HG03175 (cell line): ENCODE measurements around the gene CHD6.

ENCODE experiments used
- ATAC-seq: cut with Tn5 transposase; IDR thresholded peaks from one replicate; pipeline ENCODE4 v1.9.1; 2021; ENCODE audit warnings: mild to moderate bottlenecking, moderate library complexity; ENCODE audit not compliant: unreplicated experiment

Gene CHD6

DNA sequence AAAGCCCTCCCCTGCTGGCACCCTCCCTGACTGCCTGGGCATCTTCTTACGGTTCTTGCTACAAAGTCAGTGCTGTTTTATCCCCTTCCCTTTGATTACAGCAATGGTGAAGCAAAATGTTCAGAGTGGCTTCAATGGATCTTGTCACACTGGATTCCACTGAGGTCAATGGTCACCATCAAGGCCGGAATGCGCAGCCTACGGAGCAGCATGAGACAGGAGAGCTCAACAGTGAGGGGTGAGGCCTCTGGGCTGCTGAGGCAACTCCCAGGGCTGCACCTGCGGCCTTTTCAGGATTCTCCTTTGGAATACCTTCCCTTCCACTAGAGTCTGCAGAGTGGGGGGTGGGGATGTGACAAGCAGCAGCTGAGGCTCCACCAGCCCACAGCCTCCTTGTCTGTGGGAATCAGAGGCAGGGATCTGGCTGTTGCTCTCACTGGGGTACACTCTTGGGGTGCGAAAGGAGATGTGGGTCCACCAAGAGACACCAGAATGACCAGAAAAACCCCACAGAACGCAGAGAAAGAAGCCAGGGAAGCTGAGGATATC, 211.2 kb downstream of the CHD6 start:
- no peak for ATAC-seq

GRCh38 chr20:41406353-41406752, 211.8 kb downstream of the CHD6 start:
- ATAC-seq, result no peak

DNA sequence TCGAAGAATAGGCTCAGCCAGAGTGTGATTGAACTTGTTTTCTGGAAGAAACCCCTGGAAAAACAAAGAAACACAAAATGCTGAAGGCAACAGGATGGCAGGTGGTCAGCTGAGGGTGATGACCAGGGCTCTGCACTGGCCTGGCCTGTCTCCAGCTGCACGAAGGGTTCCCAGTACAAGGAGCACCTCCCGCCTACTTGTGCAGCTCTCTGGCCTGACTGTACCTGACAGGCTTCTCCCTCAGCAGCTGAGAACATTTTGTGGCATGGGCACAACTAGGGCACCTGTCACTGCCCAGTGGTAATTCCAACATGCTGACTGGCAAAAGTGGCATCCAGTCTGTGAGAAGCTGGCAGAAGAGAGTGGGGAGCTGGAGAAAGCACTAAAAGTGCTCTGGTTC, 212.7 kb downstream of the CHD6 start:
- no peak for ATAC-seq

DNA sequence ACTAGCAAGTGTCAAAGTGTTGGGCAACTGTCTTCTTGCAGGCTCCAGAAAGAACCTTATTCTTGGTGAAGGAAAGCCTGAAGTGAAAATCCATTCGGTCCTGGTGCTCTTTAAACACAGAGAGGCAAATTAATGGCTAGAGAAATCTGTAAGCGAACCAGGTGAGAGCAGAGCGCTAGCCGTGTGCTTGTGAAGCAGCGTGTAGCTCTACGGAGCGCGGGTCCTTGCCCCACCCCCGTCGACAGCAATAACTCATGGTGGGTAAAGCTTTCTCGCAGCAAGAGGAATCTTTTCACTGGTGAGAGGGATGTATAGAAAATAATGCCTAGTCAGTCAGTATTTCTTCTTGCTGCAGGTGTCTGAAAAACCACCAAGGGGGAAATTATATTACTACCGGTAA, 214.6 kb downstream of the CHD6 start:
- no peak for ATAC-seq

- ATAC-seq, result no peak
Measured at GRCh38 chr20:41398408-41398807, 219.8 kb downstream of the CHD6 start.

- no peak for ATAC-seq
Measured at GRCh38 chr20:41395667-41396664, 222.2 kb downstream of the CHD6 start.

DNA sequence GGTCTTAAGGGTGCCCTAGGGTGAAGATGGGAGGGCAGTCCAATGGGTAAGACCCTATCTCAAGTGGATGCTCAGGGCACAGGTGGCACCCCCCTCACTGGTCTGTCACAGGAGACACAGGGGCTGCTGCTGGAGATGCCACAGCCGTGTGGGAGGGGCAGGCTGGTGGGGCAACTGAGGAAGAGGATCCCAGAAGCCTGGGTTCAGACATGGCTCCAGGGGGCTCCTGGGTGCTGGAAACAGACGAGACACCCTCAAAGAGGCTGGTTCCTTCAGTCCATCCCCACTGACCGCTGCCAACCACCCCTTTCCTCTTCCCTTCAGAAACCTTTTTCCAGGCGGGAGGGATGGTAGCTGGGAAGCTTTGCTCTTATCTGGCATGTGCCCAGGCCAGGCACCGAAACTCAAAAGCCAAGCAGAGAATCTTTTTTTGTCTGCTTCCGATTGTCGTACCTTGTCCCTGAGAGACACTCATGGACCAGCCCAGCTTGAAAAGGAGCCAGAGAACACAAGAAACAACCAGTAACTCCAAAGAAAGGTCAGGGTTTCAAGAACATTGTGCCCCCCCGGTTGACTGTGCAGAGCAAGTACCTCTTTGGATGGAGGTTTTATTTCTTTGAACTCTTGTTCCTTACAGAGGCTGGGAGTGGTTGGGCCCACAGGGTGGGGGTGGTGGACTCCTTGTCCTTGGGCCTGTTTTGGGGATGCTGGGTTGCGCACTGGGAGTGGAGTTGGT, 223.1 kb downstream of the CHD6 start:
- no peak for ATAC-seq

GRCh38 chr20:41394081-41394480, 224.1 kb downstream of the CHD6 start:
- no peak for ATAC-seq

- ATAC-seq, result no peak
Measured at GRCh38 chr20:41393705-41394066, 224.5 kb downstream of the CHD6 start.

GRCh38 chr20:41392871-41393704, 225.1 kb downstream of the CHD6 start:
- ATAC-seq, result no peak

DNA sequence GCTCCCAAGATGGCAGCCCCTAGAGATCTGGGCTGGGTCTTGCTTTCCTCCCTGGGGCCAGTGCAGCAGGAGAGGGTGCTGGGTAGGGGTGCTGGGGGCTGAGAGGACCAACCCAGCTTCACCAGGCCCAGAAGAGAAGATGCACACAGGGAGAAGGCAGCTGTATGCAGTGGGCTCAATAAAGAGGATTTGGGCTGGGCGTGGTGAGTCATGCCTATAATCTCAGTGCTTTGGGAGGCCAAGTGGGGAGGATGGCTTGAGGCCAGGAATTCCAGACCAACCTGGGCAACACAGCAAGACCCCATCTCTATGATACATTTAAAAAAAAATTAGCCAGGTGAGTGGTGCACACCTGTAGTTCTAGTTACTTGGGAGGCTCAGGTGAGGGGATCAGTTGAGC, 225.9 kb downstream of the CHD6 start:
- ATAC-seq, result no peak

DNA sequence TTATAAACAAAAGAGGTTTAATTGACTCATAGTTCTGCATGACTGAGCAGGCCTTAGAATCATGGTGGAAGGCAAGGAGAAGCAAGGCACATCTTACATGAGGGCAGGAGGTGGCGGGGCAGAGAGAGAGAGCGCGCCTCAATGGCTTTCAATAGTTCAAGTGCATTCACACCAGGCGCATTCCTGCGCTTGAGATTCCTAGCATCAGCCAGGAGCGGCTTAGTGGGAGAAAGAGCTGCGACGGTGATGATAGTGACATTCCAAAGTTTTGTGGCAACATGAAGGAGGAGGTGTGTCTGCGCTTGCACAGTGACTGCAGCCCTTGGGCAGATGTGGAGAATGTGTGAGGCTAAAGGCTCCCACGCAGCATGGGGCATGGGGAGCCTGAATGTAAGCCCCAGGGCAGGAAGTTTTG, 226.6 kb downstream of the CHD6 start:
- no peak for ATAC-seq

- no peak for ATAC-seq
Measured at GRCh38 chr20:41390889-41391288, 227.3 kb downstream of the CHD6 start.

DNA sequence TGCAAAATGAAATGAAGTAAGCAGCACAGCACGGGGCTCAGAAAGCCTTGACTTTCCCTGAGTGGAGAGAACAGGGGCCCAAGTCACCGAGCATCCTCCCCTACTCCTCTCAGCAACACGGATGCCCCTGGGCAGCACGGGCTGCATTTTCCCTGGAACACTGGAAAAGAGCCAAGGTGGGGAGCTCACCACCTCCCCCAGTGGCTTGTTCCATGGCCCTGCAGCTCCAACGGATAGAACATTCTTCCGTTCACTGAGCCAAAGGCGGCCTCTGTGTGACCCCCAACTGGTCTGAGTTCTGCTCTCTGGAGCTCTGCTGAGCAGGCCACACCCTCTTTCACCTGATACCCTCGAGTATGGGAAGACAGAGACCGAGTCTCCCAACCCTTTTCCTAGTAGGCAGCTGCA, 230.7 kb downstream of the CHD6 start:
- ATAC-seq, result no peak

DNA sequence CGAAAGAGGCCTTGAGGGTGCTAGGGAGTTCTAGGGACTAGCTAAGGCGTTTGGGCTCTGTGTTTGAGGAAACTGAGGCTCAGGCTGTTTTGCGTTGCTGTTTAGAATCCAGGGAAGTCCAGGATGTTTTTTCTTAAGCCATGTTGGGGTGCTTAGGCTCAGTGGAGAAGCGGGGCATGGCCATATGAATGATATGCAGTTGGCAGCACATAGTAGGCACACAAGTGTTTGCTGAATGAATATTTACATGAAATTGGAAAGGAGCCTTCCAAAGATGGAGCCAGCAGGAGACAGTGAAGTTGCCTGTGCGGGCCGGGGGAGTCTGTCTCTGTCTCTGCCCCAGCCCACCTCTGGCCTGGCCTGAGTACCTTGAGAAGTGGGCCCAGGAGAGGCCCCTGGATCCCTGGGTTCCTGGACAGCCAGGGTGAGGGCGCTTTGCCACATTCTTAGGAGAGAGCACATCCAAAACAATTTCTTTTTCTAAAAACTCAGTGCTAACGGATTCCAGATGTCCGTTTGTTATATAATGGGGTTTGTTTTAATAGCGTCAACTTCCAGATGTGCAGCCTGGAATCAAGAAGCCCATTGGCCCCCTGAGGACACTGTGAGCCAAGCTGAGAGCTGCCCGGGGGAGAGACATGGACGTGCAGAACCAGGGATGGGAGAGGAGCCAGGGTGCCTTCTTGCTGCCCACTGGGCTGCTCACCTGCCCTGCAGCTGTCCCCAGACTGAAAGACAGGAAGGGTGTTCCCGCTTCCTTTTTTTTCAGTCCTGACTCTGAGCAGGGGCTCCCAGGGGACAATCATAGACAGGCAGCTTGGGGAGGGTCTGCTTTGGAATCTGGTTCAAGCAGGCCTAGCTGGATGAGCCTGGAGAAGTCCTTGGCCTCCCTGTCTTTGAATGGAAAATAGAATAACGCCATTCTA, 231.4 kb downstream of the CHD6 start:
- ATAC-seq, result no peak

GRCh38 chr20:41382791-41383305, 235.3 kb downstream of the CHD6 start:
- no peak for ATAC-seq

GRCh38 chr20:41380551-41381193, 237.5 kb downstream of the CHD6 start:
- ATAC-seq, result no peak

DNA sequence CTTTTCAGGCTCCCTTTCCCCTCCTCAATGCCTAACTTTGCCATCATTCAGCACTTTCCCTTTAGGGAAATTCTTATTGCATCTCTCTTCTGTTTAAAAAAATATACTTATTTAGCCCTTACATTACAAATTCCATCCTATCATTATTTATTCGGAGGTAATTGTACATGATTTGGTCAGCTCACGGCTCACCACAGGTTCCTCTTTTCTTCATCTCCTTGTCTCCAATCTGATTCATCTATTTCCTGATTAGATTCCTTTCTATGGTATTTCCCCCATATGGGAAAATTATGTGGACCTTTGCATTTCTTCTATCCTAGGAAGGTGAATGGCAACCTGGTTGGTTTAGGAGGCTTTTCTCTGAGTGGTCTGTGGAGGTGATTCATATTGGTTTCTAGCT, 238.6 kb downstream of the CHD6 start:
- no peak for ATAC-seq

DNA sequence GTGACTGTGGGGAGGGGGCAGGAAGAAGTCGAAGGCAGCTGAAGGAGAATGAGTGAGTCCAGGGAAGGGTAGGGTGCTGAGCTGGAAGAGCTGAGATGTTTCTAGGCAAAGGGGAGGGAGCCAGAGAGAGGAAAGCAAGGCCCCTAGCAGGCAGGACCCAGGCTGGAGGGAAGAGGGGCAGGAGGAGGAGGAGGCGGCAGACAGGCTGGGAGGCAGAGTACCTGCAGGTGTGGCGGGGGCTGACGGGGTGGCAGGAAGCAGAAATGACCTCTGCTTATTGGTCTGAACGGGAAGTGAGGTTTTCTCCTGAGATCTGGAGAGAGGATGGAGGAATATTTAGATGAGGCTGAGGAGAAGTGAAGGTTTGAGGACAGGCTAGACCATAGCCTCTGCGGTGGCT, 240.9 kb downstream of the CHD6 start:
- ATAC-seq, result no peak
